GM12878 (cell line): Measurements from ENCODE around the gene FOXB2. TPM values are rescaled to one million over a fixed set of nuclear protein-coding genes. Genes with fewer than 3 reads are reported as not detected.

Source experiments
- ATAC-seq: fragments of 200-7000 bp; cut with Tn5 transposase; 3 replicates; pipeline ENCODE4 v1.9.1; 2020; ENCODE audit warnings: mild to moderate bottlenecking, moderate library complexity
- BruUV-seq: library from RNA; stranded (reverse); fragments of 400-500 nt; replicated peaks from 2 replicates; lab custom pipeline; 2021; lab: Mats Ljungman, UMichigan
- CTCF ChIA-PET: fragments of 300-600 bp; sonication (Branson Sonifier 250); formaldehyde crosslinking; extraction: SDS; loops from one replicate; lab custom pipeline; 2021; ENCODE audit warnings: inconsistent platforms; lab: Yijun Ruan, JAX
- POLR2A ChIA-PET: fragments of 350-600 bp; formaldehyde crosslinking; extraction: SDS; loops from one replicate; lab custom pipeline; 2021; ENCODE audit warnings: inconsistent platforms; lab: Charles Lee
- RAD21 ChIA-PET: fragments of 300-600 bp; sonication (Branson Sonifier 250); formaldehyde crosslinking; loops from one replicate; lab custom pipeline; 2023; ENCODE audit warnings: antibody characterized with exemption; ENCODE audit not compliant: unreplicated experiment; lab: Charles Lee
- SMC1A ChIA-PET: fragments of 300-600 bp; sonication (Branson Sonifier 250); formaldehyde crosslinking; loops from one replicate; lab custom pipeline; 2023; ENCODE audit not compliant: unreplicated experiment, uncharacterized antibody; lab: Charles Lee
- DNase-seq: peaks from one replicate; pipeline ENCODE4 v3.0.0-alpha.2; 2011; ENCODE audit warnings: low read depth, low spot score
- FAIRE-seq: peaks from 3 replicates; lab custom pipeline; 2011; peaks lifted over from hg19 to GRCh38; lab: Jason Lieb, UNC
- H2AFZ ChIP-seq: 2 replicates; pipeline ENCODE4 v1.6.0; 2011; ENCODE audit warnings: low read depth, low read length, control low read depth; ENCODE audit not compliant: control insufficient read depth
- H3K27ac ChIP-seq: 2 replicates; pipeline ENCODE4 v1.5.1; 2011; ENCODE audit warnings: control low read depth; ENCODE audit not compliant: control insufficient read depth, insufficient read depth
- H3K27me3 ChIP-seq, 2 experiments: replicated peaks in 1 of 2; 2 replicates each; pipeline versions ENCODE4 v1.6.0 to v1.6.1; 2011; ENCODE audit warnings: low read length in 1 of 2; ENCODE audit not compliant: control insufficient read depth in 2 of 2, insufficient read depth in 2 of 2
- H3K36me3 ChIP-seq, 2 experiments: 2 replicates each; pipeline ENCODE4 v1.5.1; 2011; ENCODE audit warnings: low read length in 1 of 2; ENCODE audit not compliant: control insufficient read depth in 2 of 2, insufficient read depth in 2 of 2
- H3K4me1 ChIP-seq: 2 replicates; pipeline ENCODE4 v1.6.1; 2011; ENCODE audit warnings: mild to moderate bottlenecking, low read length, moderate library complexity, mixed read lengths; ENCODE audit not compliant: control insufficient read depth, insufficient read depth
- H3K4me2 ChIP-seq: 2 replicates; pipeline ENCODE4 v1.6.0; 2011; ENCODE audit warnings: control low read depth; ENCODE audit not compliant: control insufficient read depth, insufficient read depth
- H3K4me3 ChIP-seq: fragments of 200-600 bp; sonication (generic); 2 replicates; pipeline ENCODE4 v1.5.1; 2016
- H3K79me2 ChIP-seq: 2 replicates; pipeline ENCODE4 v1.6.0; 2011; ENCODE audit warnings: low read length; ENCODE audit not compliant: control insufficient read depth, insufficient read depth
- H3K9ac ChIP-seq: 2 replicates; pipeline ENCODE4 v1.8.0; 2011; ENCODE audit warnings: low read length, control low read depth, mixed read lengths; ENCODE audit not compliant: control insufficient read depth, insufficient read depth
- H3K9me3 ChIP-seq: replicated peaks from 3 replicates; pipeline ENCODE4 v1.5.1; 2011; ENCODE audit warnings: mild to moderate bottlenecking, low read length; ENCODE audit not compliant: control insufficient read depth, insufficient read depth
- H4K20me1 ChIP-seq: 2 replicates; pipeline ENCODE4 v1.6.0; 2011; ENCODE audit not compliant: control insufficient read depth, insufficient read depth
- ATF7 ChIP-seq: fragments of 450-650 bp; IDR thresholded peaks from 2 replicates; pipeline ENCODE4 v1.6.1; 2016; ENCODE audit warnings: low read depth, mild to moderate bottlenecking
- BACH1 ChIP-seq: fragments of 450-650 bp; IDR thresholded peaks from 2 replicates; pipeline ENCODE4 v1.6.1; 2017; ENCODE audit warnings: mild to moderate bottlenecking, borderline replicate concordance
- PAX5 ChIP-seq: IDR thresholded peaks from 2 replicates; pipeline ENCODE4 v1.6.1; 2011; ENCODE audit warnings: low read depth, low read length, borderline replicate concordance
- RAD21 ChIP-seq: IDR thresholded peaks from 2 replicates; pipeline ENCODE4 v1.6.1; 2011; ENCODE audit warnings: mild to moderate bottlenecking, low read depth, low read length, moderate library complexity; ENCODE audit not compliant: insufficient read depth
- SMC3 ChIP-seq: IDR thresholded peaks from 2 replicates; pipeline ENCODE4 v1.6.1; 2011; ENCODE audit warnings: low read length, improper control_type of control experiment, borderline replicate concordance
- WGBS: methylation state at CpG from one replicate; pipeline ENCODE4 v1.1.6; 2016; ENCODE audit warnings: low lambda C conversion rate; ENCODE audit not compliant: insufficient replicate concordance, insufficient coverage; ENCODE audit errors: missing lambda C conversion rate; 5-methylcytosine and 5-hydroxymethylcytosine counted together
- in situ Hi-C: fragments of 300-500 bp; cut with MboI; formaldehyde crosslinking; loops from 9 replicates; pipeline ENCODE4 v1.14.3; 2018; ENCODE audit warnings: mixed read lengths
- intact Hi-C: fragments of 100-400 bp; cut with micrococcal nuclease; formaldehyde crosslinking; loops from one replicate; pipeline ENCODE4 v1.14.2; 2022; ENCODE audit not compliant: unreplicated experiment
- polyA plus RNA-seq, 11 experiments: library from polyadenylated mRNA; depleted of rRNA in 4 of 11; unstranded in 6 of 11; stranded (reverse) in 5 of 11; fragments of >200 nt; fragmentation: Nextera tagmentation in 4 of 11; fragmentation: Illumina TruSeq in 1 of 11; extraction: Ambion mirVana in 4 of 11; extraction: Trizol in 1 of 11; gene quantifications; 1 replicate in 1 of 11; 2 replicates in 10 of 11; pipeline versions ENCODE4 v1.2.1 to v1.2.3, GENCODE V29; 2011 to 2016; ENCODE audit warnings: inconsistent platforms in 2 of 11, missing spikeins in 2 of 11, low read depth in 1 of 11
- total RNA-seq, 4 experiments: library from RNA; depleted of rRNA in 3 of 4; stranded (reverse); fragments of >200 nt in 3 of 4; fragmentation: Illumina TruSeq in 1 of 4; extraction: Trizol in 1 of 4; gene quantifications; 2 replicates each; pipeline versions ENCODE4 v1.2.1 to v1.2.3, GENCODE V29; 2013 to 2021
- TF ChIP-seq, protein P1 (sequence below), 3 experiments: IDR thresholded peaks in 2 of 3; conservative IDR thresholded peaks in 1 of 3; 2 replicates each; pipeline ENCODE4 v1.5.1; 2011; ENCODE audit warnings: low read depth in 3 of 3, low read length in 3 of 3, mild to moderate bottlenecking in 3 of 3, control low read depth in 2 of 3, moderate library complexity in 2 of 3, inconsistent platforms in 1 of 3, mixed read lengths in 1 of 3; ENCODE audit not compliant: control insufficient read depth in 2 of 3, insufficient read depth in 1 of 3; ENCODE audit errors: extremely low read depth in 1 of 3

Gene FOXB2
- total and polyA plus RNA-seq, 10 of the 15 experiments (the other 5 are each of a cell fraction or from before 2014, with no cell fraction given), result not detected

DNA sequence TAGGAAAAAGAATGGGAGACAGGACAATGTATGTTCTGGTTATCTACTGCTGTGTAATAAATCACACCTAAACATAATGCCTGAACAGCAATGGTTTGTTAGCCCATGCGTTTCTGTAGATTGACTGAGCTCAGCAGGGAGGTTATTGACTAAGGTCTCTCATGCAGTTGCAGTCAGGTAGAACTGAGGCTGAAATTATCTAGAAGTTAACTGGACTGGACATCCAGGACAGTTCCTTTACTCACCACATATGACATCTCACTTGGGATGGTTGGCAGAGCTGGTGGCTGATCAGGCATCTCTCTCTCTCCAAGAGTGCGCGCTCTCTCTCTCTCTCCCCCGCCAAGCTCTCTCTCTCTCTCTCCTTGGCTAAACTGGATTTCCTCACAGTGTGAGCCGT is 8.9 kb upstream of the FOXB2 start:
- ChIA-PET RAD21 (no interaction called here), SMC1A (interaction anchor here (1.1 kb wide), 1 partner anchor 11 kb away, joined by 5 read pairs; no protein-coding TSS in a partner anchor), POLR2A (no interaction called here), CTCF (interaction anchor here (0.8 kb wide), 1 partner anchor 200 kb away, joined by 3 read pairs; no protein-coding TSS in a partner anchor)
- H3K9ac ChIP-seq, result no peak overlapping the region
- FAIRE-seq, result no peak
- no peaks in the 10 kb centered on the region for H3K36me3 ChIP-seq
- no peak overlapping the region for H3K27ac ChIP-seq
- no peak overlapping the region for H2AFZ ChIP-seq
- no peaks in the 10 kb centered on the region for H3K4me1 ChIP-seq
- BruUV-seq, result no TSS peak
- intact Hi-C loops, result no loop called here
- no peaks in the 10 kb centered on the region for H3K79me2 ChIP-seq
- no peak for DNase-seq
- H3K4me3 ChIP-seq, result no peak overlapping the region
- H3K9me3 ChIP-seq, result no peaks in the 10 kb centered on the region; the same call in 2 of the 3 replicates
- no peaks in the 10 kb centered on the region for H4K20me1 ChIP-seq
- ATAC-seq, result no peak
- no peak for TF ChIP-seq BACH1
- 50% methylated on average over 4 of the region's 5 CpGs for WGBS
- H3K4me2 ChIP-seq, result no peak overlapping the region
- peaks cover 3 to 13% of the 10 kb centered on the region in 2 experiments for H3K27me3 ChIP-seq
- in situ Hi-C loops, result no loop called here

DNA sequence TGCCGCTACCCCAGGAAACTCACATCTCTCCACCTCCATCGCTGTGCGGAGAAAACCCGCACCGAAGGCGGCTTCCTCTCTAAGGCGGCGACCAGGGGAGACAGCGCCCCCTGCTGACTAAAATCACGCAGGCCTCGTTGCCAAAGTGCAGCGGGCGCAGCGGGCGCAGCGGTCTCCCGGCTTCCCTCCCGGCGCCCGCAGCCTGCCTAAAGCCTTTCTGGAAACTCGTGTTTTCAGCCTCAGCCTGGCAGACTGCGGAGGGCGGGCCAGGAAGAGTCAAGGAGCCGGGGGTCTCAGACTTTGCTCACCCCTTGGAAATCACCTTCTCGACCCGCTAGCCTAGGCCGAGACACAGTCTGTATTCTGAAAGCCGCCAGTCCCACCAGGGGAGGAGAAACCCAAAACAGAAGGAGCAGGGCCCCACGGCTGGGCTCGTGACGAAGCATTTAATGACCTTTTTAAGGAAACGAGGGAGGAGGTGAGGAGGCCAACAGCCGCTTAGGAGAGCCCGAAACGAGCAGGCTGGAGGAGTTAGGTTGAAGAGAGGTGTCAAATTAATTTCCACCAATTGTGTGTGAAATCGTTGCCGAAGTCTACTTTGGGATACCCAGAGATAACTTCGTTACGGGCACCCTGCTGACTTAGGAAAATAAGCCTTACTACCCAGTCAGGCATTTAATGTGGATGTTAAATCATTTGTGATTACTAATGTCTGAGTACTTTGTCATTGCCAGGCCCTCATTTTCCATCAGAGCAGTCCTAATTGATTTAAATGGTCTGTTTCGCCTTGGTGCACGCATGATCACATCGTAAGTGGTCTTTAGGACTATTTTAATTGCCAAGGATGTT is 7.3 kb upstream of the FOXB2 start:
- intact Hi-C loops (loop anchor here (1.0 kb wide), 1 partner anchor 202 kb away; no protein-coding TSS in a partner anchor), in situ Hi-C loops (no loop called here)
- no peaks in the 10 kb centered on the region for H3K4me1 ChIP-seq
- peaks cover 7 to 16% of the 10 kb centered on the region in 2 experiments for H3K27me3 ChIP-seq
- ChIA-PET RAD21 (no interaction called here), CTCF (interaction anchor here (0.9 to 1.4 kb wide), 2 partner anchors 200 to 202 kb away, joined by 3 read pairs; no protein-coding TSS in a partner anchor), SMC1A (no interaction called here), POLR2A (no interaction called here)
- H3K27ac ChIP-seq, result no peak overlapping the region
- H3K4me2 ChIP-seq, result peak overlapping the region; percentile 7; the same call in 1 of the 2 replicates
- DNase-seq (no peak), FAIRE-seq (no peak), ATAC-seq (peak; percentile 89)
- H3K79me2 ChIP-seq, result no peaks in the 10 kb centered on the region
- no peak for TF ChIP-seq ATF7
- peak; percentile 53 for TF ChIP-seq SMC3
- TF ChIP-seq PAX5, result peak; percentile 24; the same call in 1 of the 2 replicates
- TF ChIP-seq RAD21, result peak; percentile 62
- TF ChIP-seq, protein P1, sequence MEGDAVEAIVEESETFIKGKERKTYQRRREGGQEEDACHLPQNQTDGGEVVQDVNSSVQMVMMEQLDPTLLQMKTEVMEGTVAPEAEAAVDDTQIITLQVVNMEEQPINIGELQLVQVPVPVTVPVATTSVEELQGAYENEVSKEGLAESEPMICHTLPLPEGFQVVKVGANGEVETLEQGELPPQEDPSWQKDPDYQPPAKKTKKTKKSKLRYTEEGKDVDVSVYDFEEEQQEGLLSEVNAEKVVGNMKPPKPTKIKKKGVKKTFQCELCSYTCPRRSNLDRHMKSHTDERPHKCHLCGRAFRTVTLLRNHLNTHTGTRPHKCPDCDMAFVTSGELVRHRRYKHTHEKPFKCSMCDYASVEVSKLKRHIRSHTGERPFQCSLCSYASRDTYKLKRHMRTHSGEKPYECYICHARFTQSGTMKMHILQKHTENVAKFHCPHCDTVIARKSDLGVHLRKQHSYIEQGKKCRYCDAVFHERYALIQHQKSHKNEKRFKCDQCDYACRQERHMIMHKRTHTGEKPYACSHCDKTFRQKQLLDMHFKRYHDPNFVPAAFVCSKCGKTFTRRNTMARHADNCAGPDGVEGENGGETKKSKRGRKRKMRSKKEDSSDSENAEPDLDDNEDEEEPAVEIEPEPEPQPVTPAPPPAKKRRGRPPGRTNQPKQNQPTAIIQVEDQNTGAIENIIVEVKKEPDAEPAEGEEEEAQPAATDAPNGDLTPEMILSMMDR (IDR thresholded peaks at IDR 0.05 in 2 of 3, conservative IDR thresholded peaks at IDR 0.05 in 1 of 3; ENCODE audit: control insufficient read depth in 2 of 3, extremely low read depth in 1 of 3, insufficient read depth in 1 of 3, low read depth in 3 of 3, low read length in 3 of 3), result peak; percentile 68 to 82 (median 81)
- 21% methylated on average over 36 of the region's 42 CpGs for WGBS
- H3K9ac ChIP-seq, result no peak overlapping the region
- no TSS peak for BruUV-seq
- no peaks in the 10 kb centered on the region for H4K20me1 ChIP-seq
- H2AFZ ChIP-seq, result no peak overlapping the region
- no peaks in the 10 kb centered on the region; the same call in 2 of the 3 replicates for H3K9me3 ChIP-seq
- no peaks in the 10 kb centered on the region for H3K36me3 ChIP-seq
- no peak overlapping the region for H3K4me3 ChIP-seq
